ENCODE data around the gene DAGLB. TPM values are rescaled to one million over a fixed set of nuclear protein-coding genes. Genes with fewer than 3 reads are reported as not detected.
A peak's percentile ranks its signal among the peaks of the same experiment; 100 is the strongest.

DAGLB gene
- total and polyA plus RNA-seq, 10 donors, result 7.2 to 35.1 (median 24.6) TPM

DNA sequence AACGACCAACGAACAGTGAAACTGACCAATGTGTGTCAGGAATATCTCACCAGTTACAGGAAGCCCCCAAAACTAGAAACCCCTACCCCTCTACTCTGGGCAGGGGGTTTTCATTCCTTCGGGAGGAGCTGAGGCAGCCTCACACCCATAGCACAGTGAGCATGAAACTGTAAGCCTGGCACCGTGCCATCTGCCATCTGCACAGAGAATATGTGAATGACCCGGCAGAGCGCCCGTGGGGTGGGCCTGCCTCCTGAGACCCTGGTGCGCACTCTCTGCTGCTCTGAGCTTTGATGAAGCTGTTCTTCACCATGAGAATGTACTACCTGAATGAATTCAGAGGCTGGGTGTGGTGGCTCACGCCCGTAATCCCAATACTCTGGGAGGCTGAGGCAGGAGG lies 27.1 kb downstream of the DAGLB start:
- peaks cover 0 to 38% (median 13%) of the 10 kb centered on the region in 6 donors for H3K4me1 ChIP-seq
- intact Hi-C loops (cut with DNase I; ENCODE audit: low total_unique reads), result no loop called here
- H3K9me3 ChIP-seq, result no peaks in the 10 kb centered on the region
- no peak overlapping the region for H3K4me3 ChIP-seq
- no peak overlapping the region for H3K27ac ChIP-seq
- 88 to 96% (median 93%) methylated on average over 5 to 10 of the region's 10 CpGs for WGBS, 5 donors
- no peak for DNase-seq
- H3K36me3 ChIP-seq, result peaks cover 0 to 95% (median 61%) of the 10 kb centered on the region in 6 donors
- no peaks in the 10 kb centered on the region for H3K27me3 ChIP-seq (replicated peaks in 1 of 7)
- TF ChIP-seq POLR2AphosphoS5 (IDR thresholded peaks at IDR 0.05), result peak in 1 of 3 donors; percentile 11
- no peak for TF ChIP-seq POLR2A (IDR thresholded peaks at IDR 0.05)

DNA sequence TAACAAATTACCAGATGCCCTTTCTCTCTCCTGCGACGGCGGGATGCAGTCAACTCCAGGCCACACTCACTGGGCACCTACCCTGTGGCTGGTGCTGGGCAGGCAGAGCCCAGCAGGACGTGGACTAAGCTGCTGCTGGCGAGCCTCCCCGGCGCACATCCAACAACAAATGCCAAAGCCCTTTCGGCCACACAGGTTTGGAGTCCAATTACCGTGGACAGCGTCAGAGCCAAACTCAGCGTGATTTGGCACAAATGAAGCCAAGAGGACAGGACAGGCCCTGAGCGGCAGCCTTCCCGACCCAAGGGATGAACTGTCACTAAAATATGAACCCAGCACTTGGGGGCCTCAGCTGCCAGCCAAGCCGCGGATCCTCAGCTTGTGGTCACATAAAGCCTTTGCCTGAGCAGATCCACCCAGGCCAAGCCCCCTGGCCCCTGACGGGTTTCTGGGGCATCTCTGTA lies 28.4 kb downstream of the DAGLB start:
- Histone ChIP-seq H3K36me3 (peaks cover 0 to 95% (median 59%) of the 10 kb centered on the region in 6 donors), H3K27ac (no peak overlapping the region), H3K9me3 (no peaks in the 10 kb centered on the region), H3K27me3 (replicated peaks in 1 of 7) (no peaks in the 10 kb centered on the region), H3K4me3 (no peak overlapping the region), H3K4me1 (peaks cover 0 to 25% (median 9%) of the 10 kb centered on the region in 6 donors)
- intact Hi-C loops (cut with DNase I; ENCODE audit: low total_unique reads), result no loop called here
- DNase-seq, result no peak
- WGBS, 5 donors, result 92 to 98% (median 93%) methylated on average over 10 to 16 of the region's 16 CpGs
- no peak for TF ChIP-seq POLR2A (IDR thresholded peaks at IDR 0.05)
- peak in 1 of 3 donors; percentile 55 for TF ChIP-seq POLR2AphosphoS5 (IDR thresholded peaks at IDR 0.05)
- no peak for TF ChIP-seq CTCF (IDR thresholded peaks at IDR 0.05 in 8 of 11, conservative IDR thresholded peaks at IDR 0.05 in 3 of 11)

DNA sequence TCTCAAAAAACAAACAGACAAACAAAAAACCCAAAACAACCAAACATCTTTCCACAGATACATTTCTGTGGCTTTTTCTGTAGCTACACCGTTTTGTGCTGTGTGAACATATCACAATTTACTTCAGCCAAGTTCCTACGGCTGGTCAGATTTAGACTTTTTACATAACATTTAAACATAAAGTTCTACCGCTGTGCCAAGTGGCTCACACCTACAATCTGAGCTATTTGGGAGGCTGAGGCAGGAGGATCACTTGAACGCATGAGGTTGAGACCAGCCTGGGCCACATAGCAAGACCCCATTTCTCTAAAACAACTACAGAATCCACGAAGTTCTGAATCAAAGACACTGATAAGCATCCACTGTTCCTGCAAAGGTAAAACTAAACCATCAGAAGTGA lies 30.3 kb downstream of the DAGLB start:
- peaks cover 0 to 6% (median 1%) of the 10 kb centered on the region in 6 donors for H3K4me1 ChIP-seq
- no peaks in the 10 kb centered on the region for H3K9me3 ChIP-seq
- H3K27ac ChIP-seq, result no peak overlapping the region
- H3K36me3 ChIP-seq, result peaks cover 0 to 96% (median 71%) of the 10 kb centered on the region in 6 donors
- no peak for DNase-seq
- no peak for TF ChIP-seq POLR2A (IDR thresholded peaks at IDR 0.05)
- no peak for TF ChIP-seq CTCF (IDR thresholded peaks at IDR 0.05 in 8 of 11, conservative IDR thresholded peaks at IDR 0.05 in 3 of 11)
- no peak for TF ChIP-seq POLR2AphosphoS5 (IDR thresholded peaks at IDR 0.05)
- H3K4me3 ChIP-seq, result no peak overlapping the region
- no peaks in the 10 kb centered on the region for H3K27me3 ChIP-seq (replicated peaks in 1 of 7)
- 93 to 97% (median 95%) methylated on average over 5 of the region's 5 CpGs for WGBS, 5 donors
- intact Hi-C loops (cut with DNase I; ENCODE audit: low total_unique reads), result no loop called here

GRCh38 chr7:6416516-6417145 lies 31.1 kb downstream of the DAGLB start:
- peak in 2 of 3 donors; percentile 37 to 69 for TF ChIP-seq POLR2AphosphoS5 (IDR thresholded peaks at IDR 0.05)
- no peak for TF ChIP-seq POLR2A (IDR thresholded peaks at IDR 0.05)
- TF ChIP-seq CTCF (IDR thresholded peaks at IDR 0.05 in 8 of 11, conservative IDR thresholded peaks at IDR 0.05 in 3 of 11), result no peak
- Histone ChIP-seq H3K4me3 (no peak overlapping the region), H3K4me1 (no peaks in the 10 kb centered on the region), H3K36me3 (peaks cover 0 to 96% (median 73%) of the 10 kb centered on the region in 6 donors), H3K9me3 (no peaks in the 10 kb centered on the region), H3K27me3 (replicated peaks in 1 of 7) (no peaks in the 10 kb centered on the region), H3K27ac (no peak overlapping the region)
- WGBS, 5 donors, result 89 to 96% (median 89%) methylated on average over 23 of the region's 23 CpGs
- intact Hi-C loops (cut with DNase I; ENCODE audit: low total_unique reads), result no loop called here
- DNase-seq, result no peak
